ENCODE measurements around the gene MAML3. TPM values are rescaled to one million over a fixed set of nuclear protein-coding genes. Genes with fewer than 3 reads are reported as not detected.

The MAML3 gene
- total and polyA plus RNA-seq, 12 donors: 1.1 to 4.6 (median 2.6) TPM

GRCh38 chr4:139822391-139822790, 331.6 kb downstream of the MAML3 start:
- 95 to 96% methylated on average over 4 of the region's 4 CpGs for WGBS, 2 donors
- ATAC-seq: no peak
- no peaks in the 10 kb centered on the region for H3K36me3 ChIP-seq
- DNase-seq: no peak
- H3K9me3 ChIP-seq: no peaks in the 10 kb centered on the region
- TF ChIP-seq, protein P1, sequence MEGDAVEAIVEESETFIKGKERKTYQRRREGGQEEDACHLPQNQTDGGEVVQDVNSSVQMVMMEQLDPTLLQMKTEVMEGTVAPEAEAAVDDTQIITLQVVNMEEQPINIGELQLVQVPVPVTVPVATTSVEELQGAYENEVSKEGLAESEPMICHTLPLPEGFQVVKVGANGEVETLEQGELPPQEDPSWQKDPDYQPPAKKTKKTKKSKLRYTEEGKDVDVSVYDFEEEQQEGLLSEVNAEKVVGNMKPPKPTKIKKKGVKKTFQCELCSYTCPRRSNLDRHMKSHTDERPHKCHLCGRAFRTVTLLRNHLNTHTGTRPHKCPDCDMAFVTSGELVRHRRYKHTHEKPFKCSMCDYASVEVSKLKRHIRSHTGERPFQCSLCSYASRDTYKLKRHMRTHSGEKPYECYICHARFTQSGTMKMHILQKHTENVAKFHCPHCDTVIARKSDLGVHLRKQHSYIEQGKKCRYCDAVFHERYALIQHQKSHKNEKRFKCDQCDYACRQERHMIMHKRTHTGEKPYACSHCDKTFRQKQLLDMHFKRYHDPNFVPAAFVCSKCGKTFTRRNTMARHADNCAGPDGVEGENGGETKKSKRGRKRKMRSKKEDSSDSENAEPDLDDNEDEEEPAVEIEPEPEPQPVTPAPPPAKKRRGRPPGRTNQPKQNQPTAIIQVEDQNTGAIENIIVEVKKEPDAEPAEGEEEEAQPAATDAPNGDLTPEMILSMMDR (IDR thresholded peaks at IDR 0.05): no peak
- no peak overlapping the region for H3K27ac ChIP-seq
- intact Hi-C loops (cut with DNase I): no loop called here
- H3K27me3 ChIP-seq: no peaks in the 10 kb centered on the region
- H3K4me3 ChIP-seq: no peak overlapping the region
- peaks cover 0 to 28% (median 13%) of the 10 kb centered on the region in 9 donors for H3K4me1 ChIP-seq

DNA sequence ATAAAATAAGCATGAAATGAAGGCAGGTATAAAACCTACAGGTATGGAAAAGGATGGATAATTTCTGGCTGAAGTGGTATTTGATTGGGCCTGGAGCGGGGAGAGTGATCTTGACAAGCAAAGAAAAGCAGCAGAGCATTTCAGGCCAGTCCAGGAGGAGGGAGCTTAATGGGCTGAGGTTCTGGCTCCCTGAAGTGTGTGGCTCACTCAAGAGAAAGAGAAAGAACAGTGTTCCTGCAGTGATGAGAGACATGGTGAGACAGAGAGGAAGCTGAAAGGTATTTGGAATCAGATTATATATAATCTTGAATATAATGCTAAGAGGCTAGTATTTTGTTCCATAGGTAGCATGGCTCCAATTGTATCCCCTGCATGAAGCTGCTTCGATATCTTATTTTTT, 334.9 kb downstream of the MAML3 start:
- WGBS, 2 donors: 70 to 88% methylated on average over 2 of the region's 2 CpGs
- no peak overlapping the region for H3K4me3 ChIP-seq
- no peaks in the 10 kb centered on the region for H3K27me3 ChIP-seq
- peaks cover 5 to 48% (median 26%) of the 10 kb centered on the region in 9 donors for H3K4me1 ChIP-seq
- H3K27ac ChIP-seq: peak overlapping the region in 2 of 10 donors; percentile 14 to 16
- no peak for ATAC-seq
- no peaks in the 10 kb centered on the region for H3K36me3 ChIP-seq
- no peak for DNase-seq
- H3K9me3 ChIP-seq: no peaks in the 10 kb centered on the region
- intact Hi-C loops (cut with DNase I): loop anchor here in 3 of 10 donors (5.0 to 10.0 kb wide), 4 partner anchors 54 to 98 kb away; no protein-coding TSS in a partner anchor
- TF ChIP-seq, protein P1 (IDR thresholded peaks at IDR 0.05): no peak

- ATAC-seq (peak in 4 of 8 donors; percentile 25 to 69 (median 36)), DNase-seq (no peak)
- 90 to 95% methylated on average over 6 of the region's 6 CpGs for WGBS, 2 donors
- TF ChIP-seq, protein P1 (IDR thresholded peaks at IDR 0.05): no peak
- peaks cover 5 to 59% (median 31%) of the 10 kb centered on the region in 9 donors for H3K4me1 ChIP-seq
- peak overlapping the region in 3 of 10 donors; percentile 9 to 16 (median 10) for H3K27ac ChIP-seq
- no peaks in the 10 kb centered on the region for H3K9me3 ChIP-seq
- no peaks in the 10 kb centered on the region for H3K36me3 ChIP-seq
- intact Hi-C loops (cut with DNase I): loop anchor here in 3 of 10 donors (5.0 to 10.0 kb wide), 4 partner anchors 53 to 99 kb away; no protein-coding TSS in a partner anchor
- H3K27me3 ChIP-seq: no peaks in the 10 kb centered on the region
- no peak overlapping the region for H3K4me3 ChIP-seq
Measured at GRCh38 chr4:139817657-139818452, 336.1 kb downstream of the MAML3 start.

DNA sequence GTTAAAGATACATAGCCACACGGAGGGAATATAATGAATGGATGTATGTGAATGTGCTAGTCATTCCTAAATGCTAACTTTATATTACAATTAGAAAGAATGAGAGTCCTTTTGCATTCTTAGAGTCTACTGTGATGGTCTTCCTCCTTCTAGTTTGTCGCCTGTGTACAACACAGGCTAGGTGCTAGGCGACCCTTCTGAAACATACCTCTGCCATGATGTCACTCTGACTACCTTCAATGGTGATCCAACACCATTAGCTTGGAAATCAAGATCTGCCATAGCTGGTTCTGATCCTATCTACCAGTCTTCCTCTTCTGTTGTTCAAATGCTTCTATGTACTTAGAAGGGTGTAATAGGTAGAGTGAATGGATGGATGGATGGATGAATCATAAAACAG, 337.1 kb downstream of the MAML3 start:
- intact Hi-C loops (cut with DNase I): loop anchor here in 3 of 10 donors (5.0 to 10.0 kb wide), 4 partner anchors 52 to 100 kb away; no protein-coding TSS in a partner anchor
- H3K4me1 ChIP-seq: peaks cover 5 to 66% (median 31%) of the 10 kb centered on the region in 9 donors
- no peaks in the 10 kb centered on the region for H3K9me3 ChIP-seq
- H3K27me3 ChIP-seq: no peaks in the 10 kb centered on the region
- DNase-seq (no peak), ATAC-seq (no peak)
- H3K4me3 ChIP-seq: peak overlapping the region in 1 of 10 donors; percentile 57
- TF ChIP-seq, protein P1 (IDR thresholded peaks at IDR 0.05): no peak
- 96 to 98% methylated on average over 3 of the region's 3 CpGs for WGBS, 2 donors
- peak overlapping the region in 7 of 10 donors; percentile 49 to 87 (median 80) for H3K27ac ChIP-seq
- no peaks in the 10 kb centered on the region for H3K36me3 ChIP-seq

Data from heart right ventricle (tissue), 16 donors.